Skin epidermis (tissue), 12 donors: ENCODE results near the gene PTPRN2.

Experiments used
- H3K27ac ChIP-seq, 21 experiments: fragments of 200-600 bp; sonication (generic) in 11 of 21; one replicate each; pipeline ENCODE4 v1.5.0; 2020; ENCODE audit warnings: mild to moderate bottlenecking in 3 of 21, inconsistent platforms in 2 of 21, moderate library complexity in 2 of 21
- H3K4me3 ChIP-seq, 7 experiments: fragments of 200-600 bp; sonication (generic) in 2 of 7; one replicate each; pipeline ENCODE4 v1.5.0; 2020; ENCODE audit warnings: inconsistent platforms in 2 of 7, mild to moderate bottlenecking in 2 of 7, moderate library complexity in 1 of 7

The PTPRN2 gene

DNA sequence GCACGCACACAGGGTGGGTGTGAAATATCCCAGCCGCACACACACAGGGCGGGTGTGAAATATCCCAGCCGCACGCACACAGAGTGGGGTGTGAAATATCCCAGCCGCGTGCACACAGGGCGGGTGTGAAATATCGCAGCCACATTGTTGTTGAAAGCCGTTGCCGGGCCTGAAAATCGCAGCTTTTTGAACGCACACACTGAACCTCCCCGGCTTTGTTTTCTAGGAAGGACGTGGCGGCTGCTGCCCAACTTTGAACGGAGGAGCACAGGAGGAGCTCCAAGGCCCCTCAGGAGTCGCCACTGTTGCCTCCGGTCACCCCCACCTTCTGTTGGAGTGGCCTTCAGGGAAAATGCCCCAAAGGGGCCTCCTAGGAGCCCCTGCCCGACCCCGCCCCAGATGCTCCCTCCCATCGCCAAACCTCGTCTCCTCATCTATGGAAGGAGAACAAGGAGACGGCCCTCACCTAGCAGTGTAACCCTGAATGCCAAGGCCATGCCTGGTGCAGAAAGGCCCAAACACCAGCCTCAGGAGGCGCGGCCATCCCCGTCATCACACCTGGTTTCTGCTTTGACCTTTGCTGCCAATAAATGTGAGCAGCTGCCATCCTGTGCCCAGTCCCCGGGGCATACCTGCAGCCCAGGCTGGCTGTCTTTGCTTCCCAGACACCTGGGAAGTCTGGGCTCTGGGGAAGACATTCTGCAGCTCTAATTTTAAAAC lies 318.6 kb downstream of the PTPRN2 start:
- Histone ChIP-seq H3K27ac (no peak overlapping the region), H3K4me3 (no peak overlapping the region)

GRCh38 chr7:158267742-158268435 lies 319.7 kb downstream of the PTPRN2 start:
- Histone ChIP-seq H3K4me3 (no peak overlapping the region), H3K27ac (no peak overlapping the region)

DNA sequence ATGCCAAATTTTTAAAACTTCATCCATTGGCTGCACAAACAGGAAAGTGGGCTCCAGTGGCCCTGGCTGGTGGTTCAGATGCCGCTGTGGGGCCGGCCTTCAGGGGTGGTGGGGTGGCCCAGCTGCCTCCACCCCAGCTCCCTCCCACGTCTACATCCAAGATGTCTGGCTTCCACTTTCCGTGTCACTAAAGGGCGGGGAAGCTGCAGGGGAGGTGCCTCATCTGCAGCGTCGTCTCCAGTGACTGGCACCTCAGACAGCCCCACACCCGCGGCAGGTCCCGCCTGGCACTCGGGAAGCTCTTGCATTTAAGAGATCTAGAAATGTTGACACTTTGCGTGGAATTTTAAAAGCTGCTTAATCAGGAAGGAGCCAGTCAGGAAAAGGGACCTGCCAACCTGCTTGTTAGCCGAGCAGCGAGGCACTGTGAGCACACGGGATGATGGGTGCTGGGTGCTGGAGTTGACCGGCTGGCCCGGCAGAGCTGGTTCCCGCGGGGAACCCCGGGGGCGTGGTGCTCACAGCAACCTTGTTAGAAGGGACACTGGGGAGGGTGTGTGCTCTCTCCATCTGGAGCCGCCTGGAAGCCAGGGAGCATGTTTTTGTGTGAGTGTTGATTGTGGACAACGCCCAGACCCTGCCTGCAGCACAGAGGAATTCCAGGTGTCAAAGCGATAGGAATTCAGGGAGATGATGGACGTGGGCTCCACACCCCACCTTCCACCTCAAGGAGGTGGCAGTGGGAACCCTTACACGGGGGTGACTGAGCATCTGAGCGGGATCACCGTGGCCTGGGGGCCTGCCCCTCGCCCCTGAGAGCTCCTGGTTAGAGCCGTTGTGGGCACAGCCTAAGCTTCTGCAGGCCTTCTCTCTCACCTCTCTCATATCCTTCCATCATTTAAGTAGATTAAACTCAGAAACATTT lies 320.5 kb downstream of the PTPRN2 start:
- Histone ChIP-seq H3K4me3 (no peak overlapping the region), H3K27ac (no peak overlapping the region)

GRCh38 chr7:158266426-158266816 lies 321.2 kb downstream of the PTPRN2 start:
- Histone ChIP-seq H3K4me3 (no peak overlapping the region), H3K27ac (no peak overlapping the region)

GRCh38 chr7:158265743-158266080 lies 321.9 kb downstream of the PTPRN2 start:
- Histone ChIP-seq H3K4me3 (no peak overlapping the region), H3K27ac (no peak overlapping the region)

DNA sequence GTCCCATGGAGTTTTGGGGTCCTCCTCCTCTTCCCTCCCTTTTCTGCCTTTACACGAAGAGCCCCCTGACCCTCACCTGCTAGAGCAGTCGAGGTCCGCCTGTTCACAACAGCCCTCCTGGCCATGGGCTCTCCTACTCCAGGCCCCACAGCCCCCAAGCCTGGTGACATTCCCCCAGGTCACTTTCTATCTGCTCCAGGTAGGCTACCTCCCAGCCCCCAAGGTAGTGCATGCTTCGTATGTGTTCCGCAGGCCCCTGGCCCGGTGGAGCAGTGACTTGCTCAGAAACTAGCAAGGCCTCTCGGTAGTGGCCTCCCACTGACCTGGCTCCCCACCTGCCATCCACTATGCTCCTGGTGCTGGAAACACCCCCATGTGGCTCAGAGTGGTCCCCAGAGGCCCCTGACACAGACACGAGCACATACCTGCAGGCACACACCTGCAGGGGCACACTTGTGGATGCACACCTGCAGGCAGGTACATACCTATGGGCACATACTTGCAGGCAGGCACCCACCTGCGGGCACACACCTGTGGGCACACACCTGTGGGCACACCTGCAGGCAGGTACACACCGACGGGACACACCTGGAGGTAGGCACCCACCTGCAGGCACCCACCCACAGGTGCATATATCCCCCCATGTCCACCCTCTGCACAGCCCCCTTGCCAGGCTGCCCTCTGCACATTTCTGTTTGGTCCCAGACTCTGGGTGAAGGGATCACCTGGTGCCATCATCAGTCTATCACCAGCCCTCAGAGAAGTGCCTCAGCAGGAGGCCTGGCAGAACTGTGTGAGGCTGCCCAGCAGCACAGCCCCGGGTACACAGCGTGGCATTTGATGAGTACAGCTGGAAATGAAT lies 322.5 kb downstream of the PTPRN2 start:
- Histone ChIP-seq H3K4me3 (no peak overlapping the region), H3K27ac (no peak overlapping the region)

GRCh38 chr7:158263964-158264748 lies 323.5 kb downstream of the PTPRN2 start:
- Histone ChIP-seq H3K4me3 (no peak overlapping the region), H3K27ac (no peak overlapping the region)

GRCh38 chr7:158263110-158263963 lies 324.3 kb downstream of the PTPRN2 start:
- Histone ChIP-seq H3K4me3 (no peak overlapping the region), H3K27ac (no peak overlapping the region)

GRCh38 chr7:158262284-158263109 lies 325.1 kb downstream of the PTPRN2 start:
- H3K27ac ChIP-seq, result no peak overlapping the region
- H3K4me3 ChIP-seq, result no peak overlapping the region

DNA sequence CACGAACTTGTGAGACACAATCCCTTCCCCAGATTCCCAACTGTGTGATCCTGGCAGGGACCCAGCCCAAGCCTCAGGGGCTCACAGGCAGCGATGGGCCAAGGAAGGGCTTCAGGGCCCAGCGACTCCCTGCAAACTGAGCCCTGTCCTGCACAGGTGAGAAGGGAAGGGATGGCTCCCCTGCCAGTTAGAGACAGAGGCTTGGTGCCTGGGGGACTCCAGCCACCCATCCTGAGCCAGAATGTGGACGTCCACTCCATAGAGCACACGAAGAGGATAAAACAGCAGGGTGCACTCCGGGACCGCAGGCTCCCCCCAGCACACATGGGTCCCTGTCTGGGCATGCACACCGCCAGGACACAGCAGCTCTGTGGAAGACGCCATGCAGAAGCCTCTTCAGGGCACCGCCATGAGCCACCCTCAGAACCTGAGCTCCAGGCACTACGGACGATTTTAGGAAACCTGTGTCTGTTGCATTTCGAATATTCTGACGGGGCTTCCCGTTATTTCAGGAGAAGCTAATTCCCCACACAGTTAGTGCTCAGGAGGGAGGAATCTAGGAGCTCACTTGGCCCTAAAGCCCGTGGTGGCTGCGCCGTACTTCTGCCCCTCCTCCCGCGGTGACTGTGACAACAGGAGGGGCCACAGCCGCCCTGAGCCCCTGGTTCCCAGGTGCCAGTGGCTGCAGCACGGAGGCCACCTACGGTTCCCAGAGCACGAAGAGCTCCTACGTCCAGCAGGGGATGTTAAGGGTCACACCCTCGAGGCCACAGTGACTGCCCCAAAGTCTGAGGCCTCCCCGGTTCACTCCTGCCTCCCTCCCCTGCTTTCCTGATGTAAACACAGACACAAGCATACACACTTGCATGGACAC lies 326.0 kb downstream of the PTPRN2 start:
- Histone ChIP-seq H3K4me3 (no peak overlapping the region), H3K27ac (no peak overlapping the region)

DNA sequence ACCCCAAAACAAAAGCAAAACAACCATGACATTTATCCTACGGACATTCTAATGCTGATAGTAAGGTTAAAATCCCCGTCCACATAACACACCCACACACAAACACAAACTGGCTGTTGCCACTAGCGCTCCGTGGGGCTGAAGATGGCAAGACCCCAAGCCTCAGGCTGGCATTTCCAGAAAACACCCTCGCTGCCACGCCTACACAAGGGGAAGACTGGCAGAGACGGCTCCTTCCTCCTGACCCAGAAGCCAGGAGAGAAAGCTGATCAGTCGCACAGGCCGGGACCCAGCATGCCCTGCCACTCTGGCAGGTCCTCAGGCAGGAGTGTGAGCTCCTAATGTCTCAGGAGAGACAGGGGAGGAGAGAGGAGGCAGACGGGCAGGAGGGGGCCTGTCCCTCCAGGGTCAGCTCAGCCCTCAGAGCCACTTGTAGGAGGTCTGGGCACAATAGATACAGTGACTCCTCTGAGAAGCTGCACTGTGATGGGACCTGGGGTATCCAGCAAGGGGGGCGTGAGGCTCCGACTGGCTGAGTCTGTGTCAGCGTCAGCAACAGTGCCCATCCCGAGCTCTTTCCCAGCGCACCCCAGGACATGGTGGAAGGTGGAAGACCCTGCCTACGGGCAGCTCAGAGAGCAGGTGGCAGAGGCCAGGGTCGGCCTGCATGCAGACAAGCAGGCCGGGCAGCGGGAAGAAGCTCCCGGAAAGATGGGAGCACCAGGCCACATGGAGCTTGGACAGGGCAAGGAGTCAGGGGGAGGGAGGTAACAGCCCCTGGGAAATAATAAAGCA lies 326.9 kb downstream of the PTPRN2 start:
- Histone ChIP-seq H3K27ac (no peak overlapping the region), H3K4me3 (no peak overlapping the region)

GRCh38 chr7:158259671-158260418 lies 327.8 kb downstream of the PTPRN2 start:
- Histone ChIP-seq H3K4me3 (no peak overlapping the region), H3K27ac (no peak overlapping the region)

DNA sequence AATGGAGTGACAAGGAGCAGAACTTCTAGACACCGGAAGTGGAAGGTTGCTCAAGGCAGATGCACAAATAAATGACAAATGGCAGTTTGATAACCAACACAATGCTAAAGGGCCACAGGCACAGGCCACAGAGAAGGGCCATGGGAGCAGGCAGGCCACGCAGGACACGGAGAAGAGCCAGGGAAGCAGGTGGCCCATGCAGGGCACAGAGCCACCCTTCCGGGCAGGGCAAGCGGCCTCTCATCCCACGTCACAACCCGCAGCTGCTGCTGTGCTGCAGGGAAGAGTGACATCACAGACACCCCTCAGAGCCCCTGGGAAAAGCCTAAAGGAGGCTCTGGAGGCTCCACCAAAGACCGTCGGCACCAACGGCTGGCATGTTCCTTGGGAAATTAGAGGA lies 328.5 kb downstream of the PTPRN2 start:
- Histone ChIP-seq H3K4me3 (no peak overlapping the region), H3K27ac (no peak overlapping the region)

DNA sequence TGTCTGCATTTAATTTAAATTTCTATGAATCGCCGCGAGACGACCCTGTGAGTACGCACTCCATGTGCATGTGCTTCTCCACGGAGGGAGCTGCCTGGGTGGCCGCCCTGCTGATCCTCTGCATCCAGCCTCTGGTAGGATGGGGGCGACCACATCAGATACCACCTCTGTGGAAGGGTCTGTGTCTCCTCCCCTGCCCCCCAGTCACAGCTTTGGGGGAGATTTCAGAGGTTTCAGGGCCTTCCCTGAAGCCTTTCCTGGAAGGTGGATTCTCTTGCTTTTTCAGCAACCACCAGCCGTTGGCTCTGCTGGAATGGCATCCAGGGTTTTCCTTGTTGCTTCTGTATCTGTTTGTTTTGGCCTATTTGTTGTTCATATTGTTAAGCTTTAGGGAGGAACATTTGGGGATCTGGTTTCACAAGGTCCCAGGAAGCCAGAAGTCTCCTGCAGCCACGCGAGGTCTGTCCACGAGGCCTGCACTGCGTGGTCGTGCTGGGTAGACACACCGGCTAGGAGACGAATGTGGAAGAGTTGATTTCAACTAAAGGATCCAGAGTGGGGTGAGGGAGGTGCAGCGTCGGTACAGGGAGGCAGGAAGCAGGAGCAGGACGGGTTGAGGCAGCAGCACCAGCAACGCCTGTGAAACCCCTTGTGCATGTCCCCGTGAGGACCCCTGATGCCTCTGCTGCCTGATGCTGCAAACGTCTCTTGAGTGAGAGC lies 329.1 kb downstream of the PTPRN2 start:
- Histone ChIP-seq H3K4me3 (no peak overlapping the region), H3K27ac (no peak overlapping the region)
